Measurements from ENCODE around the gene MPO. TPM values are rescaled to one million over a fixed set of nuclear protein-coding genes. Genes with fewer than 3 reads are reported as not detected.

Gene MPO
- total and polyA plus RNA-seq, 2 donors (not counting 1 experiment from before 2014, with no cell fraction given): 0.07 TPM; not detected in 1

DNA sequence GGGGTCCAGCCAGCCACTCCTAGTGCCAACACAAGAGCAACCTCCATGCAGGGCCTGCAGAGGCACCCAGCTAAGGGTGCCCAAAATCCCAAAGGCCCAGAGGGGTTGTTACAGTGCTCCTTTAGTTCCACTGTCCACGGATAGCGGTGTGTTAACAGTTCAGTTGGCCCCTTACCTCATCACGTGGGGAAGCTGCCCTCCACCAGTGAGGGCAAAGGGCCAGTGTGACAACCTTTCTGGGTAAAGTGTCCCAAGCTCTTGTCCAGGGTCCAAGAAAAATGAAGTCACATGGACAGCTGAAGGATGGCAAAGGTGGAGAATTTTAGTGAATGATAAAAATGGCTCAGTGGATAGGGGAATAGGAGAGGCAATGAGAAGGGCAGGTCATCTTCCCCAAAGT lies 53.0 kb downstream of the MPO start:
- intact Hi-C loops (cut with micrococcal nuclease): no loop called here
- H3K9me3 ChIP-seq (ENCODE audit: control extremely low read depth in 1 of 3, control insufficient read depth in 2 of 3, insufficient read depth in 1 of 3, low read length in 2 of 3): no peaks in the 10 kb centered on the region
- H3K4me2 ChIP-seq (replicated peaks; ENCODE audit: low read depth, low read length, poor library complexity, severe bottlenecking): no peak overlapping the region
- TF ChIP-seq, protein P1, sequence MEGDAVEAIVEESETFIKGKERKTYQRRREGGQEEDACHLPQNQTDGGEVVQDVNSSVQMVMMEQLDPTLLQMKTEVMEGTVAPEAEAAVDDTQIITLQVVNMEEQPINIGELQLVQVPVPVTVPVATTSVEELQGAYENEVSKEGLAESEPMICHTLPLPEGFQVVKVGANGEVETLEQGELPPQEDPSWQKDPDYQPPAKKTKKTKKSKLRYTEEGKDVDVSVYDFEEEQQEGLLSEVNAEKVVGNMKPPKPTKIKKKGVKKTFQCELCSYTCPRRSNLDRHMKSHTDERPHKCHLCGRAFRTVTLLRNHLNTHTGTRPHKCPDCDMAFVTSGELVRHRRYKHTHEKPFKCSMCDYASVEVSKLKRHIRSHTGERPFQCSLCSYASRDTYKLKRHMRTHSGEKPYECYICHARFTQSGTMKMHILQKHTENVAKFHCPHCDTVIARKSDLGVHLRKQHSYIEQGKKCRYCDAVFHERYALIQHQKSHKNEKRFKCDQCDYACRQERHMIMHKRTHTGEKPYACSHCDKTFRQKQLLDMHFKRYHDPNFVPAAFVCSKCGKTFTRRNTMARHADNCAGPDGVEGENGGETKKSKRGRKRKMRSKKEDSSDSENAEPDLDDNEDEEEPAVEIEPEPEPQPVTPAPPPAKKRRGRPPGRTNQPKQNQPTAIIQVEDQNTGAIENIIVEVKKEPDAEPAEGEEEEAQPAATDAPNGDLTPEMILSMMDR (IDR thresholded peaks at IDR 0.05): no peak
- TF ChIP-seq EZH2 (IDR thresholded peaks at IDR 0.05; ENCODE audit: borderline replicate concordance, insufficient read depth, low read depth, low read length, poor library complexity, severe bottlenecking): no peak
- no peak overlapping the region for H3K4me3 ChIP-seq (ENCODE audit: control extremely low read depth in 1 of 5, extremely low read depth in 1 of 5, insufficient read depth in 1 of 5, low read depth in 2 of 5, low read length in 4 of 5)
- no peak overlapping the region for H3K9ac ChIP-seq (ENCODE audit: low read length)
- ChIA-PET CTCF (interaction anchor here (1.0 to 2.3 kb wide), 4 partner anchors 9 to 28 kb away, joined by 3 to 7 read pairs (median 4); no protein-coding TSS in a partner anchor), POLR2A (no interaction called here)
- peaks cover 11% of the 10 kb centered on the region for H3K27me3 Mint-ChIP-seq
- H3K9me3 Mint-ChIP-seq (ENCODE audit: insufficient read depth): no peaks in the 10 kb centered on the region
- H3K27me3 ChIP-seq (replicated peaks in 1 of 4; ENCODE audit: control extremely low read depth in 1 of 4, control insufficient read depth in 3 of 4, insufficient read depth in 4 of 4, low read length in 3 of 4): peaks cover 0 to 6% (median 2%) of the 10 kb centered on the region in 4 experiments
- no peak for ATAC-seq (ENCODE audit: low read depth)
- H3K27ac Mint-ChIP-seq: no peak overlapping the region
- no peaks in the 10 kb centered on the region for H3K36me3 ChIP-seq (replicated peaks in 1 of 2; ENCODE audit: control extremely low read depth in 1 of 2, control insufficient read depth in 1 of 2, extremely low read depth in 1 of 2, insufficient read depth in 2 of 2, low read length in 1 of 2)
- no peak overlapping the region for H3K4me3 Mint-ChIP-seq
- no peak for DNase-seq
- H3K4me1 Mint-ChIP-seq: peaks cover 14% of the 10 kb centered on the region
- WGBS (ENCODE audit: insufficient coverage): 97% methylated on average over 3 of the region's 3 CpGs
- H3K4me1 ChIP-seq (ENCODE audit: control insufficient read depth in 2 of 2, insufficient read depth in 2 of 2, low read length in 2 of 2): peaks cover 9 to 10% of the 10 kb centered on the region in 2 donors
- no peaks in the 10 kb centered on the region for H4K20me1 ChIP-seq (ENCODE audit: control insufficient read depth, insufficient read depth, low read length, poor library complexity, severe bottlenecking)
- H2AFZ ChIP-seq (ENCODE audit: insufficient read depth, low read depth, low read length, poor library complexity, severe bottlenecking): no peak overlapping the region
- no peaks in the 10 kb centered on the region for H3K79me2 ChIP-seq (ENCODE audit: control insufficient read depth, insufficient read depth, low read length)
- no peak overlapping the region for H3K27ac ChIP-seq (ENCODE audit: low read length in 2 of 2)

DNA sequence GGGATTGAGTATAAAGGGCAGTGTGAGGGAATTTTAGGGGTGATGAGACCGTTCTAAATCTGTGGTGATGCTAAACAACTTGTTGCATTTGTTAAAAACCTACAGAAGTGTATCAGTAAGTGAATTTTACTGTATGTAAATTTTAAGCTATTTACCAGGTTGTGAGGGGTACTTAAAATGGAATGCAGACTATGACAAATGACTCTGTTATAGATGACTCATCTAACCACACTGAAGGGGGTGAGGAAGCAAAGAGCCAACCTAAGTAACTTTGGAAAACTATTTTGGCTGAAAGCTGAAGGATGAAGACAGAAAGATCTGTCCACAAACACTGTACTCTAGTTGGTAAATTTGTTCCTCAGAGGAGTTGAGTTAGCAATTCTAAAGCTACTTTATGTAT lies 56.4 kb downstream of the MPO start:
- Mint-ChIP-seq H3K4me3 (no peak overlapping the region), H3K4me1 (peaks cover 13% of the 10 kb centered on the region), H3K27ac (no peak overlapping the region), H3K27me3 (peaks cover 11% of the 10 kb centered on the region), H3K9me3 (ENCODE audit: insufficient read depth) (no peaks in the 10 kb centered on the region)
- H3K9ac ChIP-seq (ENCODE audit: low read length): no peak overlapping the region
- no peaks in the 10 kb centered on the region for H3K36me3 ChIP-seq (replicated peaks in 1 of 2; ENCODE audit: control extremely low read depth in 1 of 2, control insufficient read depth in 1 of 2, extremely low read depth in 1 of 2, insufficient read depth in 2 of 2, low read length in 1 of 2)
- ATAC-seq (ENCODE audit: low read depth) (no peak), DNase-seq (no peak)
- no peak overlapping the region for H3K4me3 ChIP-seq (ENCODE audit: control extremely low read depth in 1 of 5, extremely low read depth in 1 of 5, insufficient read depth in 1 of 5, low read depth in 2 of 5, low read length in 4 of 5)
- H3K9me3 ChIP-seq (ENCODE audit: control extremely low read depth in 1 of 3, control insufficient read depth in 2 of 3, insufficient read depth in 1 of 3, low read length in 2 of 3): no peaks in the 10 kb centered on the region
- H2AFZ ChIP-seq (ENCODE audit: insufficient read depth, low read depth, low read length, poor library complexity, severe bottlenecking): no peak overlapping the region
- H3K4me1 ChIP-seq (ENCODE audit: control insufficient read depth in 2 of 2, insufficient read depth in 2 of 2, low read length in 2 of 2): peaks cover 10 to 13% of the 10 kb centered on the region in 2 donors
- ChIA-PET POLR2A (no interaction called here), CTCF (interaction anchor here (0.9 kb wide), 1 partner anchor 25 kb away, joined by 4 read pairs; no protein-coding TSS in a partner anchor)
- TF ChIP-seq EZH2 (IDR thresholded peaks at IDR 0.05; ENCODE audit: borderline replicate concordance, insufficient read depth, low read depth, low read length, poor library complexity, severe bottlenecking): no peak
- TF ChIP-seq, protein P1 (IDR thresholded peaks at IDR 0.05): no peak
- intact Hi-C loops (cut with micrococcal nuclease): no loop called here
- WGBS (ENCODE audit: insufficient coverage): no CpG with 5 or more reads among the region's 1 CpG
- H3K27ac ChIP-seq (ENCODE audit: low read length in 2 of 2): no peak overlapping the region
- H3K27me3 ChIP-seq (replicated peaks in 1 of 4; ENCODE audit: control extremely low read depth in 1 of 4, control insufficient read depth in 3 of 4, insufficient read depth in 4 of 4, low read length in 3 of 4): peaks cover 0 to 6% (median 2%) of the 10 kb centered on the region in 4 experiments
- no peaks in the 10 kb centered on the region for H4K20me1 ChIP-seq (ENCODE audit: control insufficient read depth, insufficient read depth, low read length, poor library complexity, severe bottlenecking)
- H3K79me2 ChIP-seq (ENCODE audit: control insufficient read depth, insufficient read depth, low read length): no peaks in the 10 kb centered on the region
- no peak overlapping the region for H3K4me2 ChIP-seq (replicated peaks; ENCODE audit: low read depth, low read length, poor library complexity, severe bottlenecking)

Other genes with a start within 250 kb of the MPO start
- 24.4 and 25.2 TPM in 2 replicates for gene DYNLL2, start 197.5 kb downstream of the MPO start, total RNA-seq
- 10.1 and 16.7 TPM in 2 replicates for gene DYNLL2, start 197.5 kb downstream of the MPO start, polyA plus RNA-seq
- not detected in 2 replicates for gene OR4D1, start 132.6 kb downstream of the MPO start, total RNA-seq
- 0.01 and 0.03 TPM in 2 replicates for gene OR4D1, start 132.6 kb downstream of the MPO start, polyA plus RNA-seq
- not detected in 2 replicates for gene OR4D2, start 114.0 kb downstream of the MPO start, total RNA-seq
- gene OR4D2, start 114.0 kb downstream of the MPO start, polyA plus RNA-seq: not detected in 2 replicates
- gene EPX, start 88.2 kb downstream of the MPO start, total RNA-seq: not detected in 2 replicates
- gene EPX, start 88.2 kb downstream of the MPO start, polyA plus RNA-seq: not detected in 2 replicates
- 16.3 and 19.6 TPM in 2 replicates for gene MKS1, start 61.7 kb downstream of the MPO start, total RNA-seq
- gene MKS1, start 61.7 kb downstream of the MPO start, polyA plus RNA-seq: 6.3 and 8.3 TPM in 2 replicates
- gene LPO, start 42.4 kb downstream of the MPO start, total RNA-seq: not detected in 2 replicates
- not detected in 2 replicates for gene LPO, start 42.4 kb downstream of the MPO start, polyA plus RNA-seq
- gene TSPOAP1, start 47.9 kb upstream of the MPO start, total RNA-seq: 25.2 and 30.7 TPM in 2 replicates
- 10.8 and 16.0 TPM in 2 replicates for gene TSPOAP1, start 47.9 kb upstream of the MPO start, polyA plus RNA-seq
- gene SUPT4H1, start 71.3 kb upstream of the MPO start, total RNA-seq: 49.3 and 60.1 TPM in 2 replicates
- gene SUPT4H1, start 71.3 kb upstream of the MPO start, polyA plus RNA-seq: 30.2 and 34.8 TPM in 2 replicates
- gene RNF43, start 136.6 kb upstream of the MPO start, total RNA-seq: 2.5 and 3.2 TPM in 2 replicates
- gene RNF43, start 136.6 kb upstream of the MPO start, polyA plus RNA-seq: 2.6 TPM in 2 replicates
- 4.8 and 5.1 TPM in 2 replicates for gene HSF5, start 207.5 kb upstream of the MPO start, total RNA-seq
- gene HSF5, start 207.5 kb upstream of the MPO start, polyA plus RNA-seq: 2.2 TPM in 2 replicates
- gene MTMR4, start 233.7 kb upstream of the MPO start, total RNA-seq: 84.7 and 92.1 TPM in 2 replicates
- gene MTMR4, start 233.7 kb upstream of the MPO start, polyA plus RNA-seq: 35.2 and 54.1 TPM in 2 replicates